Ovary (tissue), 3 donors: ENCODE measurements around the gene BCO1.

Experiments
- EP300 ChIP-seq: sonication (generic); formaldehyde crosslinking; IDR thresholded peaks from one replicate; pipeline ENCODE4 v1.6.1; 2017; ENCODE audit warnings: antibody characterized with exemption
- TF ChIP-seq, protein P1 (sequence below), 3 donors: fragments of 450-650 bp in 2 of 3; fragments of 200-600 bp in 1 of 3; IDR thresholded peaks; one replicate each; pipeline versions ENCODE4 v1.5.1 to v1.8.0; 2016 to 2022; ENCODE audit warnings: antibody characterized with exemption in 3 of 3, mild to moderate bottlenecking in 1 of 3
- donor health status: DM: no; HTN: no; CAD: no.

DNA sequence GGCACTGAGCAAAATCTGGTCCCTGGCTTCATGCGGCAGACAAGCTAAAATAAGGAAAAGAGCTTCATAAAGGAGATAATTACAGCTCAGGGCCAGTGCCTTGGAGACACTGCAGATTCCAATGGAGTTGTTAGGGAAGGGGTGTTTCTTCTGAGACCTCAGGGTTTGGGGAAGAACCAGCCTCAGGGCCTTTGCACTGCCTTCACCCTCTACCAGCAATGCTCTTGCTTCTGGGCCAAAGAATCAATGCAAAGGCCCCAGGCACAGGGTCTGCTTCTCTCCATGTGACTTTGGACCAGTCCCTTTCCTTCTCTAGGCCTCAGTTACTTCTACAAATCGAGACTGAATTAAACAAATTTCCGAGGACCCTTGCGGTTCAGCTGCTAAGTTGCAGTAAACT is 40.0 kb downstream of the BCO1 start:
- TF ChIP-seq, protein P1, sequence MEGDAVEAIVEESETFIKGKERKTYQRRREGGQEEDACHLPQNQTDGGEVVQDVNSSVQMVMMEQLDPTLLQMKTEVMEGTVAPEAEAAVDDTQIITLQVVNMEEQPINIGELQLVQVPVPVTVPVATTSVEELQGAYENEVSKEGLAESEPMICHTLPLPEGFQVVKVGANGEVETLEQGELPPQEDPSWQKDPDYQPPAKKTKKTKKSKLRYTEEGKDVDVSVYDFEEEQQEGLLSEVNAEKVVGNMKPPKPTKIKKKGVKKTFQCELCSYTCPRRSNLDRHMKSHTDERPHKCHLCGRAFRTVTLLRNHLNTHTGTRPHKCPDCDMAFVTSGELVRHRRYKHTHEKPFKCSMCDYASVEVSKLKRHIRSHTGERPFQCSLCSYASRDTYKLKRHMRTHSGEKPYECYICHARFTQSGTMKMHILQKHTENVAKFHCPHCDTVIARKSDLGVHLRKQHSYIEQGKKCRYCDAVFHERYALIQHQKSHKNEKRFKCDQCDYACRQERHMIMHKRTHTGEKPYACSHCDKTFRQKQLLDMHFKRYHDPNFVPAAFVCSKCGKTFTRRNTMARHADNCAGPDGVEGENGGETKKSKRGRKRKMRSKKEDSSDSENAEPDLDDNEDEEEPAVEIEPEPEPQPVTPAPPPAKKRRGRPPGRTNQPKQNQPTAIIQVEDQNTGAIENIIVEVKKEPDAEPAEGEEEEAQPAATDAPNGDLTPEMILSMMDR (IDR thresholded peaks at IDR 0.05), result no peak
- no peak for TF ChIP-seq EP300
